ENCODE data around the gene BTBD6. TPM values are rescaled to one million over a fixed set of nuclear protein-coding genes. Genes with fewer than 3 reads are reported as not detected.

Gene BTBD6
- total RNA-seq, 4 donors from 2014 or later: 56.1 to 72.5 (median 69.4) TPM

GRCh38 chr14:105223770-105224544 is 24.4 kb upstream of the BTBD6 start:
- no peaks in the 10 kb centered on the region for H3K27me3 ChIP-seq
- H3K27ac ChIP-seq (replicated peaks in 1 of 4): no peak overlapping the region
- DNase-seq (ENCODE audit: extremely low spot score): no peak
- intact Hi-C loops (cut with DNase I): no loop called here
- WGBS: 97% methylated on average over 15 of the region's 15 CpGs
- H3K4me3 ChIP-seq: no peak overlapping the region
- TF ChIP-seq CTCF (IDR thresholded peaks at IDR 0.05): no peak
- TF ChIP-seq POLR2AphosphoS5 (IDR thresholded peaks at IDR 0.05): no peak
- no peak for TF ChIP-seq EP300 (IDR thresholded peaks at IDR 0.05)
- no peak for TF ChIP-seq POLR2A (IDR thresholded peaks at IDR 0.05; ENCODE audit: low read depth)
- peaks cover 7 to 14% (median 11%) of the 10 kb centered on the region in 4 donors for H3K4me1 ChIP-seq
- H3K9me3 ChIP-seq: no peaks in the 10 kb centered on the region
- peaks cover 34 to 91% (median 70%) of the 10 kb centered on the region in 4 donors for H3K36me3 ChIP-seq

GRCh38 chr14:105224845-105225570 is 23.3 kb upstream of the BTBD6 start:
- Histone ChIP-seq H3K9me3 (no peaks in the 10 kb centered on the region), H3K4me3 (no peak overlapping the region), H3K27me3 (no peaks in the 10 kb centered on the region), H3K4me1 (peaks cover 7 to 14% (median 11%) of the 10 kb centered on the region in 4 donors), H3K36me3 (peaks cover 25 to 80% (median 59%) of the 10 kb centered on the region in 4 donors), H3K27ac (replicated peaks in 1 of 4) (no peak overlapping the region)
- intact Hi-C loops (cut with DNase I): no loop called here
- DNase-seq (ENCODE audit: extremely low spot score): no peak
- WGBS: 95% methylated on average over 10 of the region's 11 CpGs
- no peak for TF ChIP-seq CTCF (IDR thresholded peaks at IDR 0.05)
- no peak for TF ChIP-seq POLR2AphosphoS5 (IDR thresholded peaks at IDR 0.05)
- TF ChIP-seq POLR2A (IDR thresholded peaks at IDR 0.05; ENCODE audit: low read depth): no peak
- TF ChIP-seq EP300 (IDR thresholded peaks at IDR 0.05): no peak

- Histone ChIP-seq H3K36me3 (peaks cover 15 to 68% (median 48%) of the 10 kb centered on the region in 4 donors), H3K27ac (replicated peaks in 1 of 4) (no peak overlapping the region), H3K27me3 (no peaks in the 10 kb centered on the region), H3K9me3 (no peaks in the 10 kb centered on the region), H3K4me3 (no peak overlapping the region), H3K4me1 (peaks cover 0 to 4% (median 1%) of the 10 kb centered on the region in 4 donors)
- DNase-seq (ENCODE audit: extremely low spot score): no peak
- 93% methylated on average over 10 of the region's 10 CpGs for WGBS
- intact Hi-C loops (cut with DNase I): no loop called here
- TF ChIP-seq EP300 (IDR thresholded peaks at IDR 0.05) (no peak), POLR2AphosphoS5 (IDR thresholded peaks at IDR 0.05) (no peak), POLR2A (IDR thresholded peaks at IDR 0.05; ENCODE audit: low read depth) (no peak), CTCF (IDR thresholded peaks at IDR 0.05) (no peak)
Measured at GRCh38 chr14:105226198-105226597, 22.1 kb upstream of the BTBD6 start.

- H3K9me3 ChIP-seq: no peaks in the 10 kb centered on the region
- H3K27me3 ChIP-seq: no peaks in the 10 kb centered on the region
- no peak for TF ChIP-seq EP300 (IDR thresholded peaks at IDR 0.05)
- H3K4me3 ChIP-seq: no peak overlapping the region
- 95% methylated on average over 14 of the region's 14 CpGs for WGBS
- intact Hi-C loops (cut with DNase I): no loop called here
- no peaks in the 10 kb centered on the region for H3K4me1 ChIP-seq
- no peak for DNase-seq (ENCODE audit: extremely low spot score)
- H3K27ac ChIP-seq (replicated peaks in 1 of 4): no peak overlapping the region
- H3K36me3 ChIP-seq: peaks cover 9 to 61% (median 41%) of the 10 kb centered on the region in 4 donors
Measured at GRCh38 chr14:105227346-105227745, 21.0 kb upstream of the BTBD6 start.

- no peaks in the 10 kb centered on the region for H3K27me3 ChIP-seq
- no peaks in the 10 kb centered on the region for H3K4me1 ChIP-seq
- TF ChIP-seq POLR2A (IDR thresholded peaks at IDR 0.05; ENCODE audit: low read depth) (no peak), POLR2AphosphoS5 (IDR thresholded peaks at IDR 0.05) (no peak), CTCF (IDR thresholded peaks at IDR 0.05) (no peak), EP300 (IDR thresholded peaks at IDR 0.05) (no peak)
- intact Hi-C loops (cut with DNase I): no loop called here
- WGBS: 79% methylated on average over 14 of the region's 17 CpGs
- no peak for DNase-seq (ENCODE audit: extremely low spot score)
- peaks cover 9 to 50% (median 33%) of the 10 kb centered on the region in 4 donors for H3K36me3 ChIP-seq
- no peaks in the 10 kb centered on the region for H3K9me3 ChIP-seq
- H3K27ac ChIP-seq (replicated peaks in 1 of 4): no peak overlapping the region
- no peak overlapping the region for H3K4me3 ChIP-seq
Measured at GRCh38 chr14:105228562-105228961, 19.8 kb upstream of the BTBD6 start.

Measured in esophagus muscularis mucosa (tissue), 4 donors.